Testis (tissue), 3 donors: ENCODE results near the gene PIGP. TPM values are rescaled to one million over a fixed set of nuclear protein-coding genes. Genes with fewer than 3 reads are reported as not detected.
"Not testable (repeated sequence)": the region's sequence is repeated elsewhere in the genome, so short reads cannot be mapped to it uniquely, and the experiment has no call there.

Experiments
- DNase-seq: peaks from one replicate; pipeline ENCODE4 v3.0.0-alpha.2; 2019
- H3K27ac ChIP-seq, 2 donors: fragments of 200-600 bp; sonication (generic); one replicate each; pipeline ENCODE4 v1.5.1; 2019
- H3K27me3 ChIP-seq: fragments of 200-600 bp; sonication (generic); one replicate; pipeline ENCODE4 v1.5.1; 2019
- H3K36me3 ChIP-seq: fragments of 200-600 bp; sonication (generic); one replicate; pipeline ENCODE4 v1.5.1; 2017; ENCODE audit warnings: low read depth; ENCODE audit errors: missing control alignments
- H3K4me1 ChIP-seq: fragments of 200-600 bp; sonication (generic); one replicate; pipeline ENCODE4 v1.5.1; 2019
- H3K4me3 ChIP-seq, 2 donors: fragments of 200-600 bp; sonication (generic); one replicate each; pipeline ENCODE4 v1.5.1; 2017 to 2019
- H3K9me3 ChIP-seq: fragments of 200-600 bp; sonication (generic); one replicate; pipeline ENCODE4 v1.5.1; 2017
- POLR2A ChIP-seq: fragments of 450-650 bp; IDR thresholded peaks from one replicate; pipeline ENCODE4 v1.6.1; 2017; ENCODE audit warnings: antibody characterized with exemption, mild to moderate bottlenecking, moderate library complexity
- WGBS, 2 donors: methylation state at CpG; one replicate each; pipeline ENCODE4 v1.1.5; 2018; 5-methylcytosine and 5-hydroxymethylcytosine counted together
- intact Hi-C: fragments of 100-400 bp; cut with DNase I; formaldehyde crosslinking; loops from one replicate; pipeline ENCODE4 v1.15.1; 2023; ENCODE audit warnings: low total_unique reads
- polyA plus RNA-seq: library from polyadenylated mRNA; stranded (reverse); fragments of 350-450 nt; fragmentation: Illumina TruSeq; extraction: RNeasy Lipid Tissue Mini Kit (QIAGEN cat#74804); gene quantifications from one replicate; pipeline ENCODE4 v1.2.3, GENCODE V29; 2014; ENCODE audit warnings: low read depth, low replicate concordance; ENCODE audit not compliant: insufficient read depth
- total RNA-seq, 2 donors: library from RNA; depleted of rRNA; stranded (reverse); fragments of >200 nt; gene quantifications; one replicate each; pipeline ENCODE4 v1.2.3, GENCODE V29; 2016
- TF ChIP-seq, protein P1 (sequence below), 3 experiments: fragments of 450-650 bp in 2 of 3; fragments of 200-600 bp in 1 of 3; sonication (generic) in 1 of 3; IDR thresholded peaks; one replicate each; pipeline ENCODE4 v1.5.1; 2016 to 2019; ENCODE audit warnings: antibody characterized with exemption in 3 of 3, mild to moderate bottlenecking in 2 of 3, moderate library complexity in 1 of 3

Gene PIGP
- total and polyA plus RNA-seq, 3 donors from 2014 or later: 38.0 to 96.2 (median 44.9) TPM

DNA sequence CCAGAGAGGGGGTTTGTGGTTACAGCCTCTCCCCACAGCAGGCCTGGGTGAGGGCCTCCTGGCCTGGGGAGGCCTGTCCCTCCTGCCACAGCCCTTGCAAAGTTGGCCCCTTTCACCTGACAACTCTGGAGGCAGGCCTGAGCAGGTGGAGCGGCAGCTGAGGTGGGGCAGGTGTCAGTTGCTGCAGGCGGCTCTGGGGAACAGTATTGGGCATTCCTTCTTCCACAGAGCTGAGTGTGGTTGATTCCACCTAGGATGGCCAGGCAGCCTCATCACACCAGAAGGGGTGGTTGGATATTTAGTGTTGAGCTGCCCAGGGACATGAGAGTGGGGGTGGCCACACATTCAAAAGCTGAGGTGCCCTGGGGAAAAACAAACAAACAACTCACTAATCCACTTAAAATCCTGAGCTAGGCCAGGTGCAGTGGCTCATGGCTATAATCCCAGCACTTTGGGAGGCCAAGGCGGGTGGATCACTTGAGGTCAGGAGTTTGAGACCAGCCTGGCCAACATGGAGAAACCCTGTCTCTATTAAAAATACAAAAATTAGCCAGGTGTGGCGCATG, 31.1 kb downstream of the PIGP start:
- 89 to 99% methylated on average over 3 to 4 of the region's 4 CpGs for WGBS, 2 donors

DNA sequence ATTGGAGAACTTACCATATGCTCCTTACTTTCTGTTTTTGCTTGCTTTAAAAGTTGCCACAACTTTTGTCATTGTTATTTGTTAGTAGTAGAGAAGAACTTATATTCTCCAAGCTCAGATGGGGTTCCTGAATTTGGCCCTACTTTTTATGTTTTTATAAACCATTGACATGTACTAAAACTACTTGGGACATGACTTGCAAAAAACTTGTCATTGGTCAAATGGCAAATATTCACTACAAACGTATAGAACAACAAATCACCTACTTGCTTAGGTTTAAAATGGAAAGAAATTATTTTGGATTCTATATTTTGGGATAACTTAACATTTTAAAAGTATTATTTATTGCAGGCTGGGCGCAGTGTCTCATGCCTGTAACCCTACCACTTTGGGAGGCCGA, 32.7 kb downstream of the PIGP start:
- intact Hi-C loops: no loop called here
- Histone ChIP-seq H3K27ac (no peak overlapping the region), H3K4me1 (no peaks in the 10 kb centered on the region), H3K9me3 (no peaks in the 10 kb centered on the region), H3K36me3 (no peaks in the 10 kb centered on the region), H3K4me3 (no peak overlapping the region), H3K27me3 (no peaks in the 10 kb centered on the region)
- TF ChIP-seq, protein P1, sequence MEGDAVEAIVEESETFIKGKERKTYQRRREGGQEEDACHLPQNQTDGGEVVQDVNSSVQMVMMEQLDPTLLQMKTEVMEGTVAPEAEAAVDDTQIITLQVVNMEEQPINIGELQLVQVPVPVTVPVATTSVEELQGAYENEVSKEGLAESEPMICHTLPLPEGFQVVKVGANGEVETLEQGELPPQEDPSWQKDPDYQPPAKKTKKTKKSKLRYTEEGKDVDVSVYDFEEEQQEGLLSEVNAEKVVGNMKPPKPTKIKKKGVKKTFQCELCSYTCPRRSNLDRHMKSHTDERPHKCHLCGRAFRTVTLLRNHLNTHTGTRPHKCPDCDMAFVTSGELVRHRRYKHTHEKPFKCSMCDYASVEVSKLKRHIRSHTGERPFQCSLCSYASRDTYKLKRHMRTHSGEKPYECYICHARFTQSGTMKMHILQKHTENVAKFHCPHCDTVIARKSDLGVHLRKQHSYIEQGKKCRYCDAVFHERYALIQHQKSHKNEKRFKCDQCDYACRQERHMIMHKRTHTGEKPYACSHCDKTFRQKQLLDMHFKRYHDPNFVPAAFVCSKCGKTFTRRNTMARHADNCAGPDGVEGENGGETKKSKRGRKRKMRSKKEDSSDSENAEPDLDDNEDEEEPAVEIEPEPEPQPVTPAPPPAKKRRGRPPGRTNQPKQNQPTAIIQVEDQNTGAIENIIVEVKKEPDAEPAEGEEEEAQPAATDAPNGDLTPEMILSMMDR (IDR thresholded peaks at IDR 0.05): no peak
- TF ChIP-seq POLR2A: no peak
- WGBS, 2 donors: 91% methylated on average over 3 of the region's 3 CpGs
- DNase-seq: no peak

More for the DNA sequence above, 31.1 kb downstream of the PIGP start:
- intact Hi-C loops: no loop called here
- Histone ChIP-seq H3K4me3 (no peak overlapping the region), H3K9me3 (no peaks in the 10 kb centered on the region), H3K4me1 (no peaks in the 10 kb centered on the region), H3K27ac (no peak overlapping the region), H3K27me3 (no peaks in the 10 kb centered on the region), H3K36me3 (no peaks in the 10 kb centered on the region)
- no peak for TF ChIP-seq POLR2A
- TF ChIP-seq, protein P1 (IDR thresholded peaks at IDR 0.05): no peak
- DNase-seq: no peak

DNA sequence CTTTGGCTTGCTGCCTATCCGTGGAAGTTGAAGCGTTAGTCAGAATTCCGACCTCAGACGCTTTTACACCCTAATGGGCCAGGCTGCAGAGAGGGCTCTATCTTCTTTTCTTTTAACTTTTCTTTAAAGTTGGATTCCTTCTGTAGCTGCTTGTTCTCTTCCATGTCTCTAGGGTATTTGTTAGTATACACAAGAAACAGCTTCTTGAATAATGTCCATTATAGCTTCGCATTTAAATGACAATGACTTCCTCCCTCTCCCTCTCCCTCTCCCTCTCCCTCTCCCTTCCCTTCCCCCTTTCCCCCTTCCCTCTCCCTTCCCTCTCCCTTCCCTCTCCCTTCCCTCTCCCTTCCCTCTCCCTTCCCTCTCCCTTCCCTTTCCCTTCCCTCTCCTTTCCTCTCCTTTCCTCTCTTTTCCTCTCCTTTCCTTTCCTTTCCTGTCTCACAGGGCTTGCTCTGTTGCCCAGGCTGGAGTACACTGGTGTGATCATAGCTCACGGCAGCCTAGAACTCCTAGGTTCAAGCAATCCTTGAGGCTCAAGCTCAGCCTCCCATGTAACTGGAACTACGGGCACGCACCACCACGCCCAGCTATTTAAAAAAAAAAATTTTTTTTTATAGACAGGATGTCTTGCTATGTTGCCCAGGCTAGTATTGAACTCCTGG, 33.3 kb downstream of the PIGP start:
- Histone ChIP-seq H3K4me3 (no peak overlapping the region), H3K36me3 (no peaks in the 10 kb centered on the region), H3K9me3 (no peaks in the 10 kb centered on the region), H3K4me1 (no peaks in the 10 kb centered on the region), H3K27me3 (no peaks in the 10 kb centered on the region), H3K27ac (no peak overlapping the region)
- intact Hi-C loops: no loop called here
- no peak for DNase-seq
- TF ChIP-seq, protein P1 (IDR thresholded peaks at IDR 0.05): no peak
- TF ChIP-seq POLR2A: no peak
- WGBS, 2 donors: 68% methylated on average over 9 of the region's 9 CpGs

DNA sequence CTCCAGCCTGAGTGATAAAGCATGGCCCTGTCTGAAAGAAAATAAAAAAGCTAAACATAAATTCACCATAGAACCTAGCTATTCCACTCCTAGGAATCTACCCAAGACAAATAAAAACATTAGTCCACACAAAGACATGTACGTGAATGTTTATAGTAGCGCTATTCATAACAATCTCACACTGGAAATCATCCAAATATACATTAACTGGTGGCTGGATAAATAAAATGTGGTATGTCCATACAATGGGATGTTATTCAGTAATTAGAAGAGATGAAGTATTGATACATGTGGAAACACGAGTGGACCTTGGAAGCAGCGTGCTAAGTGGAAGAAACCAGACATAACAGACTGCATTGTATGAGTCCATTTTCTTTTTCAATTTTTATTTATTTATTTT, 36.7 kb downstream of the PIGP start:
- Histone ChIP-seq H3K9me3 (no peaks in the 10 kb centered on the region), H3K4me3 (no peak overlapping the region), H3K36me3 (no peaks in the 10 kb centered on the region), H3K27me3 (no peaks in the 10 kb centered on the region), H3K4me1 (no peaks in the 10 kb centered on the region), H3K27ac (no peak overlapping the region)
- DNase-seq: no peak
- TF ChIP-seq POLR2A: no peak
- TF ChIP-seq, protein P1 (IDR thresholded peaks at IDR 0.05): no peak
- WGBS, 2 donors: 92 to 96% methylated on average over 4 of the region's 4 CpGs
- intact Hi-C loops: no loop called here

DNA sequence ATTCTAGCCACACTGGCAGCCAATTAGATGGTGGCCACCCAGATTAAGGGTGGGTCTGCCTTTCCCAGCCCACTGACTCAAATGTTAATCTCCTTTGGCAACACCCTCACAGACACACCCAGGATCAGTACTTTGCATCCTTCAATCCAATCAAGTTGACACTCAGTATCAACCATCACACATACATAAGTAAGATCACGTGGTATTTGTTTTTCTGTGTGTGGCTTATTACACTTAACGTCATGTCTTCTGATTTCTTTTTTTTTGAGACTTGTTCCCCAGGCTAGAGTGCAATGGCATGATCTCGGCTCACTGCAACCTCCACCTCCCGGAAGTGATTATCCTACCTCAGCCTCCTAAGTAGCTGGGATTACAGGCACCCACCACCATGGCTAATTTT, 38.5 kb downstream of the PIGP start:
- H3K27ac ChIP-seq, intact Hi-C loops, H3K9me3 ChIP-seq, H3K4me3 ChIP-seq, H3K27me3 ChIP-seq, H3K4me1 ChIP-seq, H3K36me3 ChIP-seq, DNase-seq: not testable (repeated sequence)
- WGBS, 2 donors: 81 to 90% methylated on average over 4 of the region's 4 CpGs
